ENCODE data around the gene RAP1GAP2.

The RAP1GAP2 gene

DNA sequence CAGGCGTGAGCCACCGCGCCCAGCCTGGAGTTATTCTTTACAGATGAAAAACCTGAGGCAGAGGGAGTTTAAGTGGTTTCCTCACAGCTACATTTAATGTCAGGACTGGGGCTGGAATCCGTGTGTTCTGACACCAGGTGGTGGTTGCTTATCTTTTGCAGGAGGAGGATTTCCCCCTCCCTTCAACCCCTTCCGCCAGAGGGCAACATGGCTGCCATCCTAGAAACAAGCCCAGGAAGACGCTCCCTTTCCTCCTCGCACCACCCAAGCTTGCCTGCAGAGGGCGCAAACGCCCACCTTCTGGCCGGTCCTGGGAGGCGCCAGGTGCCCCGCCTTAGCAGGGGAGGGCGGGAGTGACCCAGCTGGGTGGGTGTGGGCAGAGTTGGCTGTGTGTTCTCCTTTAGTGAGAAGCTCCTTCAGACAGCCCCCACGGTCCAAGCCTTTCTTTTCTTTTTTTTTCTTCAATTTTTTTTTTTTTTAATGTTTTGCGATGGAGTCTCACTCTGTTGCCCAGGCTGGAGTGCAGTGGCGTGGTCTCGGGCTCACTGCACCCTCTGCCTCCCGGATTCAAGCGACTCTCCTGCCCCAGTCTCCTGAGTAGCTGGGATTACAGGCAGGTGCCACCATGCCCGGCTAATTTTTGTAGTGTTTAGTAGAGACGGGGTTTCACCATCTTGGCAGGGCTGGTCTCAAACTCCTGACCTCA lies 9.9 kb upstream of the RAP1GAP2 start:
- peak; percentile 59 to 79 (median 73) for DNase-seq

DNA sequence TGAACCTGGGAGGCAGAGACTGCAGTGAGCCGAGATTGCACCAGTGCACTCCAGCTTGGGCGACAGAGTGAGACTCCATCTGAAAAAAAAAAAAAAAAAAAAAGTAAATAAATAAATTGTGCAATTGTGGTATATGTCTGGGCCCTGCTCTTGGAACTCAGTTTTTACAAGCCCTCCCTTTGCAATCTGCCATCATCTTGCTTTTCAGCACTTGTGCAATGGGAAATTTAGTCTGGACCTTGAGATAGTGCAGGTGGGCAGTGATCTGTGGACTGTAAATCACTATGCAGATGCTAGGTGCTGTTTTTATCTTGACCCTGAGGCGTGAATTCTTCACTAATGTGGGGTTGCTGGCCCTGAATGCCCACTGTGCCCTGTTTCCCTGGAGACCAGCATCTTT lies 6.5 kb upstream of the RAP1GAP2 start:
- no peak for DNase-seq

DNA sequence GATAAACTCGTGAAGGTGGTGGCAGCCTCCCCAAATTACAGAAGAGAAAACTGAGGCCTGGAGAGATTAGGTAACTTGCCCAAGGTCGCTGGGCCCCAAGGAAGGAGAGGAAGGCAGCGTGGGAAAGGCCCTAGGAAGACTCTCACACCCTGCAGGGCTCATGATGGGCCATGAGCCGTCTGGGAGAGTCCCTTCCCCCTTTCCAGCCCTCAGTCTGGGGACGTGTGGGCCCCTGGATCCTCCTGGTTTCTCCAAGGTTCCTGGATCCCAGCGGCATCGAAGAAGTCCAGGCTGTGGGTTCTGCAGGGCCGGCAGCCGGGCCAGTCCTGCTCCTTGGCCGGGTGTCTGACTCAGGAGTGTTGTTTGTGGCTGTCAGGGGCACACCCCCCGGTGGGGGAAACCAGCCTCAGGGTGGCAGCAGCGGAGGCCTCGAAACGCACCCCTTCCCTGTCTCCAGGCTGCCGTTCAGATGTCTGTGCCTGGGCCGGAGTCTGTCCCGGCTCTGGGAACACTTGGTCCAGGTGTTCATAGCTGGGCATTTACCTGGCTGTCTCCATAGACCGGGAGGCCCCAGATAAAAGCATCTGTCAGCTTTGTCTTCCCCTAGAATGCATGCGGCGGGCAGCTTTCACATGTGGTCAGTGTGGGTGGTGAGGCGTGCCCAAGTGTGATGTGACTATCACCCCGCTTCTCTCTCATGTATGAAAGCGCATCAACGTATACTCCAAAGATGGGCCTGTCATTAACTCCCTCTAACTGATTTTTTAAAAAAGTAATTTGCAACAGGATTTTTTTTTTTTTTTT lies 3.7 kb upstream of the RAP1GAP2 start:
- DNase-seq, result peak in 1 of 4 experiments; percentile 26

DNA sequence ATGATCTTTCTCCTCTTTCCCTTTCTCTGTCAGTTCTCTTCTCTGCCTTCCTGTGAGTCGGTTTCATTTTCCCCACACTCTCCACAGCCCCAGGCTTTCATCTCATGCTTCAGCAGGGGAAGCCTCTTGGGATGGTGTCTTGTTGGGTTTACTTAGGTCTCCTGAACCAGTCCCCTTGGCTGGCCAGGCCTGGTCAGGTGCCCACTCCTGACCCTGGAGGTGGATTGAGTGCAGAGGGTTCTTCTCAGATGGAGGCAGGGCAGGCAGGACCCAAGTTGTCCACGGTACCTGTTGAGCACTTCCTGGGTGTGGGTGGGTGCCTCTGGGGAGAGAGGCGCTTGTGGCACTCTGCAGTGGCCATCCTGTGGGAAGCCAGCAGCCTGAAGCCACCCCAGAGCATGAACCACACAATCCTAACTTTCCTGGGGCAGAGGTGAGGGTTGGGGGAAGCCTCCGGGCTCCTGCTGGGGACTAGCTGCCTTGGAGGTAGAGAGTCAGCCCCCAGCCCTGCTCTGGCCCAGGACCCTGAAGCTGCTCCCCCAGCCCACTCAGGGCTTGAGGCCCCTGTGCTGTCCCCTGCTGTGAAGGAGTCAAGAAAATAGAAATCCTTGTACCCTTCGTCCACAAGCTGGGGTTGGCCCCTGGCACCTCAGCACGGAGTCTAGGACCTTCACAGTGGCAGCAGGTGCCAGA lies 2.0 kb upstream of the RAP1GAP2 start:
- DNase-seq, result no peak

DNA sequence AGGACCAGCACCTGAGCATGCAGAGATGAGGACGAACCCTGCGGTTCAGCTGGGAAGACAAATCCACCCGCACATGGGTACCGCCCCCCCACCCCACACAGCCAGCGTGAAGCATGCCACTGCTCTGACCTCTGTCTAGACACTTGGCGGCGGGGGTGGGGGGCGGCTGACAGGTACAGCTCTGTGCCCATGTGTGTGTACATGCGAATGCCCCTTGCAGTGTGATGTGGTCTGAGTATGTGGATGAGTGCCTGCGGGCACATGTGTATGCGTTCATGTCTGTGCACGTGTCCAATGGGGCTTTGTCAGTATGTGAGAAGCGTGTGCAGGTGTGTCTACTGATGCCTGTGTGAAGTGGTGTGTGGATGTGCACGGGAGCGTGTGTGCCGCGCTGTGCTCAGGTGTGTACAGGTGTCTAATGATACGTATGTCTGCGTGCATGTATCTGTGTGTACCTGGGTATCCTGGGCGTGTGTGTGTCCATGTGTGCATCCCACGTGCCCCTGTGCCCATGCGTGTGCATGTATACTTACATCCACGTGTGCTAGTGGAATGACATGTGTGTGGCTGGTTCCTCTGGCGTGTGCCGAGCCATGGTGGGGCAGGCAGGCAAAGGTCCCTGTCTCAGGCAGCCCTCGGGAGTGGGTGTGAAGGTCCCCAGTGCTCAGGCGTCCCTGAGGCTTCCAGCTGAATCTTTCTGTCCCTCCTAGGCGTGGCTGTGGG lies 636 bp upstream of the RAP1GAP2 start:
- DNase-seq, result no peak

DNA sequence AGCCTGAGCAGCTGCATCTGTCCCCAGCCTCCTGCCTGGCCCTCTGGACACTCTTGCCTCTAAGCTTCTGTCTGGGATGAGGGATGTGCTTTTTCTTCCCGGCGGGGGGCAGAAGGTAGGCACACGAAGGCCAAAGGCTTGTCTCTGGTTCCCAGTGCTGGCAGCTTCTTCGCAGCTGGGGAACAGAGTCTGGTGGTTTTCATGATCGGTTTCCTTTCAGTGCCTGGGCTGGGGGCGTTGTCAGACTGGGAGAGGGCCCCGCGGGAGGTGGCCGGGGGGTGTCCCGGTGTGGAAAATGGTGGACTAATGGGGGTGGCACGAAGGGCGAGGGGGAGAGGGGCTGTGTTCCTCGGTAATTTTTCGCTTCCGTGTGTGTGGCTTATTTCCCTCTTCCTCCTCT lies 988 bp downstream of the RAP1GAP2 start:
- DNase-seq, result no peak

DNA sequence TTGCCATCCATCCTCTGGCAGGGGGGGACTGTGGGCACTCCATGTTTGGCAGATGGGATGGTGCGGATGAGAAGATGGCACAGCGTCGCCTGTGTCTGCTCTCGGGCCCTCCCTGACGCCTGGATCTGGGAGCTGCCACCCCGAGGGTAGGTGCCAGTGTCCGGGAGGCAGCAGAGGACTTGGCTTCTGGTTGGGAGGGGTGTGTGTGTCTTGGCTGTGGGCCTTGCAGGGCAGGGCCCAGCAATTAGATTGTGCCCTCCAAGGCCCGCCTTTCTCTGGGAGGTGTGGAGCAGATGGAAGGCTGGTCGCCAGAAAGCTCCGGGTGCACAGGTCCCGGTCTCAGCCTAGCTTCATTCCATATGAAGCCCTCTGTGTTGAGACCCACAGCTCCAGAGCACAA lies 1.4 kb downstream of the RAP1GAP2 start:
- DNase-seq, result no peak

DNA sequence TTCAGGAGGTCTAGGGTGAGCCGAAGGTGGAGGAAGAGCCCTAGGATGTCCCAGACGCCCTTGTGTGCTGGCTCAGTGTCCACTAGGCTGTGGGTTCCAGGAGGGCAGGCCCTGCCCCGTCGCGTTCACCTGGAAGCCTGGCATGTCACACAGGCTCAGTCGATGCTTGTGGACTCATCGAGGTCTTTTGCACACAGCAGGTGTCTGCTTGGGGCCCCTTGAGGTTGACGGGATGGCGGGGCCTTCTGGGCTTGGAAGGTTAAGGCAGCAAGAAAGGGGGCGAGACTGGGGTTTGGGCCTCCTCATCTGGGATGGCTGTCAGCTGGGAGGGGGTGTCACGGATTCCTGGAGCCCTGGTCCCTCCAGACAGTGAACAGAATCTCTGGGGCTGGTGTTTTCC lies 1.9 kb downstream of the RAP1GAP2 start:
- no peak for DNase-seq

DNA sequence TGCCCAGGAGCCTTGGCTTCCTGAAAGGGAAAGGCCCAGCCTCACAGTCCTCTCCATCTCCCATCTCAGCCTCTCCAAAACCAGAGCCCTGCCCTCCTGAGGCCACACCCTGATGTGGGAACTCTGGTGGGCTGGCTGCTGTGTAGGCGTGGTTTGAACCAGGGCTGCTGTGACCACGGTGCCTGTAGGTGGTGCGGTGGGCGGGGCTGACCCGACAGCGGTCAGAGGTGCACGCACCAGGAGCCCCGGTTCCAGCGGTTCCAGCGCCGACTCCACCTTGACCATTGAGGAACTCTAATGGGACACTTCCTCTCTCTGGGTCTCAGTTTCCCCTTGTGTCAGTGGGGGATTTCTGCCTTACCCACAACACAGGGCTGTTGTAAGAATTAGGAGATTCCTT lies 2.4 kb downstream of the RAP1GAP2 start:
- DNase-seq, result no peak

DNA sequence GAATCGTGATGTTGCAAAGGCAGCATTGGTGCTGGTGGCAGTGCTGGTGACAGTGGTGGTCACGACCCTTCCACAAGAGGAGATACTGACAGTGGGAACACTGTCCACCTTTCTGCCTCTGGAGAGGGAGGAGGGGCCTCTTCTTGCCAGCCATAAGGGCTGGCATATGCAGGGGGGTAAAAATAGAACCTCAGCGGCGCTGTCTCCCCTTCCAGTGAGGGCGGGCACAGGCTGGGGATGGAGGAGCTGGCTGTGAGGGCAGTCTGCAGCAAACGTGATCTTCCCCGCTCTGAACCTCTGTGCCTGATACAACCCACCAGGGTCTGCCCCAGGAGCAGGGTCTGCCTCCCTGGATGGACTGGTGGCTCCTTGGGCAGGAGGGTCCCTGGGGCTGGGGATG lies 3.4 kb downstream of the RAP1GAP2 start:
- DNase-seq, result no peak

DNA sequence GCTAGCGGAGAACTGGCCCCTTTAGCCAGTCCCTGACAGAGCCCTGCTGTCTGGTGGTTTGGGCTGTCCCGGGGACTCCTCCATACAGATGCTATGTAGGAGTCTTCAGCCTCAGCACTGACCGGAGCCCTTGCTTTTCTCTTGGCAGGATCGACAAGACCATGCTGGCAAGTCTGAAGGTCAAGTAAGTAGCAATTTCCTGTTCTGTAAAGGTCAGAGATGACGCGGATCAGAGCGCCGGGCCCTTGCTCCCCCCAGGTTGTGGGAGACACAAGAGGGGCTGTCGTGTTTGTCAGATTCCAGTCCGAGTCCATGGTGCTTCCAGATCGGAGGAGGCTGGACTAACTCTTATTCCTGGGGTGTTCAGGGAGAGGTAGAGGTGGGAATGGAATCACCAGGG lies 4.1 kb downstream of the RAP1GAP2 start:
- DNase-seq, result no peak

DNA sequence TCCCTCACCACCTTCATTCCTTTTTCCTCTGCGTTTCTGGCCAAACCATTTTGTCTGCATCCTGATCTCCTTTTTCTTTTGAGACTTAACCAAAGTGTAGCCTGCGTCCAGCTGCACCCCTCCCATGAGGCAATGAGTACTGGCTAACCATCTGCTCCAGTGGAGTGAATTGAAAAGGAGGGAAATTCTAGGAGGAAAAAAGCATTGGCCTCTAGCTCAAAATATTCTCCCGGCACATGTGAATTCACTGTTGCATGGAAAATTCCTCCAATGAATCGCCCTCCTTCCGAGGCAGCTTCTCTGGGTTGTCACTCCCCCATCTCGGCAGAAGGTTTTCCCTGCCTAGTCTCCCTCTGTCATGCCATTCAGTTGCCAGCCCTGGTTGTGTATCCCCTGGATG lies 5.6 kb downstream of the RAP1GAP2 start:
- no peak for DNase-seq

DNA sequence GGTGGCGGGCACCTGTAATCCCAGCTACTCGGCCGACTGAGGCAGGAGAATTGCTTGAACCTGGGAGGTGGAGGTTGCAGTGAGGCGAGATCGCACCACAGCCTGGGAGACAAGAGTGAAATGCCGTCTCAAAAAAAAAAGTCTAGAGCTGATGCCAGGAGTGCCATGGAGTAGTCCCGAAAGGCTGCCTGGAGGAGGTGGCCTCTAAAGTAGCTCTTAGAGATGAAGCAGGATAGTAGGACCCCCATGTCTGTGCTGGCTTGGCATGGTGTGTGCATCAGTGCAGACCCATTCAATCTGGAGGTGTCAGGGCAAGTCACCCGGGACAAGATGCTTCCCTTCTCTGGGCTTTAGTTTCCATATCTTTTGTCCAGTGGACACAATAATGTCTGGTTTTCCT lies 6.3 kb downstream of the RAP1GAP2 start:
- no peak for DNase-seq

DNA sequence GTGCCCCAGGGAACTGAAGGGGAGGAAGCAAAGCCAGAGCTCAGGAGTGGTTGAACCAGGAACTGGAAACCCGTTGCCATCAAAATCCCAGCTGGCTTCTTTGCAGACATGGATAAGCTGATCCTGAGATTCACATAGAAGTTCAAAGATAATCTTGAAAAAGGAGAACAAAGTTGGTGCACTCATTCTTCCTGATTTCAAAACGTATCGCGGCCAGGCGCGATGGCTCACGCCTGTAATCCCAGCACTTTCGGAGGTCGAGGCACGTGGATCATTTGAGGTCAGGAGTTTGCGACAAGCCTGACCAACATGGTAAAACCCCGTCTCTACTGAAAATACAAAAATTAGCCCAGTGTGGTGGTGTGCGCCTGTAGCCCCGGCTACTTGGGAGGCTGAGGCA lies 7.1 kb downstream of the RAP1GAP2 start:
- DNase-seq, result no peak

DNA sequence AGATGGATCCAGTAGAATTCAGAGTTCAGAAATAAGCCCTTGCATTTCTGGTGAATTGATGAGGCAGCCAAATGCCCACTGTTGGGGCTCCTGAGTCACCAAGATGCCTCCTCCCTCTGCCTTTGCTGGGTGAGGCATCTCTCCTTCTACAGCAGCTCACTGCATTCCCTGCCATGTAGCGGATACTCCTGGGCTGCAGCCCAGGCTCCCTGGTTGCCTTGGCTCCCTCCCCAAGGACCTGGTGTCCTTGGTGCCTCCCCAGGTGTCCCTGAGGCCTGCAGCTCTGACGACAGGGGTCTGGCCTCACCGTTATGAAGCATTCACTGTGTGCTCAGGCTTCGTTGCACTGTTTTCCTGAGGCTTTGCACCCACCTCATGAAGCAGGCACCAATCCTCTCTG lies 7.7 kb downstream of the RAP1GAP2 start:
- DNase-seq, result no peak

DNA sequence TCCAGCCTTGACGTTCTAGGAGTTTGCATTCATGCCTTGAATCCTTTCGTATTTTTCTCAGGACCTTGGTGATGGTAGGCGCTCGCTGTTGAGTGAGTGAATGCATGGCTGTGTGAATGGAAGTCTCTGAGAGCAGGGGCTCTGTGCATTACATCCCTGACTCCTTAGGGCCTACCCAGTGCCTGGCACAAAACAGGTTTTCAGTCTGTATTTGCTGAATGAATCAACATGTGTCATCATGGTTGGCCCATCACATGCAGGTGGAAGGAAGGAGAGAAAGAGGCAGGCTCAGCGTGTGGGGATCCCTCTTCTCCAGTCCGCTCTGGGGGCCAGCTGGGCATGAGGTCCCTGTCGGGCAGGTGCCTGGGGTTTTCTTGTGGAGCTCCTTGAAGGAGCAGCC lies 8.7 kb downstream of the RAP1GAP2 start:
- no peak for DNase-seq

DNA sequence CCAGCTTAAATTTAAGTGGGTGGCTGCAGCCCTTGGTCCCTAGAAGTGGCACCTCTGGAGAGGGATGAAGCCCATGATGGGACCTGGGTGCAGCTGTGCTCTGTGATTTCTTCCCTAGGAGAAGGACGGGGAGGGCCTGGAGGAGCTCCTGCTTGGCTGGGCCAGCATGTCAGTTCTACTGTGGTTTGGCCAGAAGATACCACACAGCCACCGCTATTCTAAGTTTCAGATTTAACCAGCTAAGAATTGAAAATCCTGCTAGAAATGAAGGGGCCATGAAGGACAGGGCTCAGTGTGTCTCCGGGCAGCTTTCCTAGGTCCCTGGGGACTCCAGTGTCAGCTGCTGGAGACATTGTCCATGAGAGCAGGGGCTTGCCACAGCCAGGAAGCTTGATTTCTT lies 9.7 kb downstream of the RAP1GAP2 start:
- no peak for DNase-seq

DNA sequence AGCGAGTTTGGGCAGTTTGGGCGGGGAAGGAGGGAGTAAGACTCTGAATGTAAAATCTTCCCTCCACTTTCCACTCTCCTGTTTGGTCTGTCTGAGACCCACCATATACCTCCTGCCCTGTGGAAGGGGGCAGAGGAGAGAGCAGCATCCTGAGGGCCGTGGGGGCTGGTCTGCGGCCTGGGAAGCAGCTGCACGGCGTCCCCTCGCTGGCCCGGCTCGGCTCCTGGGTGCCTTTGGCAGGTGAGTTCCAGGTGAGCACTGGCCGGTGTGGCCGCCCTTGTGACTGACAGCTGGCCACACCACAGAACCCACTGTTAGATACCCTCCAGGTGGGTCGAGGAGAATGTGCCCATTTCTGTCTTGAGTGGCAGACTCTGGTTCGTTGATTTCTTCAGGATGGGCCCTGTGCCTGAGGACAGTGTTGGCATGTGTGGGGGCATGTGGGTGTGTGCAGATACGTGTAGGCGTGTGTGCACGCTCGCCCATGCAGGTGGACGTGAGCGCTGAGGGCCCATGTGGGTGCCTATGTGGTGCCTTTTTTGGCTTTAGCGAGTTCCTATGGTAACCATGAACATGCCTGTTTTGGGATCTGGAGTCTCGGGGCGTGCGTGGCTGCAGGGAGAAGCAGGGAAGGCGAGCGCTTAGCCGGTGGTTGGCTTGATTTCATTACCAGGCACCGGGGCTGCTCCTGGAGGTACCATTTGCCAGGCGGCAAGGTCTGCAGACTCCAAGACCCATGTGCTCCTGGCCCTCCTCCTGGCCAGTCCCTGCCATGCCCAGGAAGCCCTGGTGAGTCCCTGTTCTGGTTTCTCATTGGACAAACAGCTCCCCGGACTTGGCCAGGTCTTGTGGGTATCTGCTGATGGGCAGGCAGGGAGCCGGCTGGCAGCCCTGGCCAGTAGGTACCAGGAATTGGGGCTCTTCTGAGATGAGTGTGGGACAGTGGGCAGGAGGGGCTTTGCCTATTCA lies 12.4 kb downstream of the RAP1GAP2 start:
- no peak for DNase-seq

DNA sequence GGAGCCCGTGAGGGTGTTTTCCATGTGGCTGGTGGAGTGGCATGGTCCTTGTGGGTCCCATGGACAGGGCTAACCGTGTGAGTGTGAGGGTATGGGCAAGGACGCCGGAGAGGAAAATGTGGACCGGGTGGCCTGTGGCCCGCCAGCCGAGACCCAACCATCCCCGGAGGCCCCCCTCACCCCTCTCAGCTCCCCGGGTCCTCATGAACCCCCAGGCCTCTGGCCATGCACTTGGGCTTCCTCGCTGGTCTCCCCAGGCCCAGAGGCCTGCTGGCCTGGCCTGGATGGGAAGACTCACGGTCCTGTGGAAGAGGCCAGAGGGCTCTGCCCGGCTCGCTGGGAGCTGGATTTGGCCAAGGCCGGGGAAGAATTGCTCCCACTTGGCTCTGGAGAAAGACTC lies 13.1 kb downstream of the RAP1GAP2 start:
- no peak for DNase-seq

DNA sequence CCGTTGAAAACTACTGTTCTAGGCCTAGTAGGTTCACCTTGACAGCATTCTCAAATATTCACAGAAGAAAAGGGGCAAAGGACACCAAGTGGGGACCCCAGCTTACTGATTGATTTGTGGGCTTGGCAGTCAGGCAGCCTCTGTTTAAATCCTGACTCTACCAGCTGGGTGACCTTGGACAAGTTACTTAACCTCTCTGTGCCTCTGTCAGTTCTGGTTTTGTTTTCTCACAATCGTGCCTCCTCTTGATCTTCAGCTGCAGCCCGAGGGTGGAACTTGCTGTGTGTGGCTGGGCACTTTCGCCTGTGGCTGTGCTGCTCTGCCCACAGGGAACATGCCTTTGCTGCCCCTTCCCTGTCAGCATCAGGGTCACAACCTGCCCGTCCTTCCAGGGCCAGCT lies 17.8 kb downstream of the RAP1GAP2 start:
- peak in 1 of 4 experiments; percentile 41 for DNase-seq

DNA sequence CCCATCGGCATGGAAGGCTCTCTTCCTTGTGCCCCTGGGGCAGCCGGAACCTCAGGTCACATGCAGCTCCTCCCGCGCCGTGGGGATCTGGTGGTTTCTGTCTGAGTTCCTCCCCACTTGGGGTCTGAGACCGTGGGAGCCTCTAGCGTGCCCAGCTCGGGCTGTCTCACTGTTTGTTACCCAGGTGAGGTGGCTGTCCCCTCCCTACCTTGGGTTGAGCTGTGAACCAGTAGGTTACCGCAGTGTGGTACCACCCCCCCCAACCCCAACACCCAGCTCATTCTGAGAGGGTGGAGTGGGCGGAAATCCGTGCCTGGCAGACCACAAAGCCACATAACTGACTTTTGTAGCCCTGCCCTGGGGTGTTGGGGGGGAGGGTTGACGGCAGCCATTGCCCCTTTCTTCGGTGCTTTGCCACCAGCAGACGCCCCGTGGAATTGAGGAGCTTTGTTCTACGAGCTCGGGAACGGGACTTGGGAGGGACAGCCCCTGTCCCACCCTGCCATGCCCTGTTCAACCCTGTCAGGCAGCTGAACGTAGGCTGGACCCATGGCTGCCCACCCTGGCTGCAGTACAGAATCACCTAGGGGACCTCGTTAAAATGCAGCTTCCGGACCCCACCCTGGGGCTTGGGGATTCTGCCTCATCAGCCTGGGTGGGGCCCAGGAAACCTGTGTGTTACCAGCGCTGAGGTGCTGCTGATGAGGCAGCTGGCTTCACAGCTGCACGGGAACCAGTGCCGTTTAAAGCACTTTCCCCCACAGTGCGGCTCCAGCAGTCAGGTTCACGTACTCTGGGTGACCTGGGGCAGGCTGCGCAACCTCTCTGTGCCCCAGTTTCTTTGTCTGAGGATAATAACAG lies 18.5 kb downstream of the RAP1GAP2 start:
- DNase-seq, result peak; percentile 46 to 88 (median 66)
